Effector CD8-positive, alpha-beta T cell (primary cell): ENCODE measurements around the gene WDR19.
"Not testable (repeated sequence)": the region's sequence is repeated elsewhere in the genome, so short reads cannot be mapped to it uniquely, and the experiment has no call there.

Experiments
- DNase-seq: peaks from one replicate; lab custom pipeline; 2025; lab: John Stamatoyannopoulos, UW
- total RNA-seq, 4 experiments: gene quantifications; one replicate each; lab custom pipeline; 2026; lab: John Stamatoyannopoulos, UW

WDR19 gene
- total RNA-seq: 28.7 to 99.2 (median 52.6) reads per million in 4 experiments

GRCh38 chr4:39181905-39182638 is at the start of gene WDR19:
TSS of gene WDR19 (plus strand) at chr4:39182529. CDS start at chr4:39182558, 29 bp downstream.
- peak; percentile 98 for DNase-seq

- no peak for DNase-seq
These were observed 48.7 kb upstream of the WDR19 start for GRCh38 chr4:39133623-39134022.

GRCh38 chr4:39134683-39135306 is 47.5 kb upstream of the WDR19 start:
- no peak for DNase-seq

GRCh38 chr4:39138227-39138626 is 44.1 kb upstream of the WDR19 start:
- not testable (repeated sequence) for DNase-seq

- no peak for DNase-seq
These were observed 36.1 kb upstream of the WDR19 start for GRCh38 chr4:39146211-39146610.

- no peak for DNase-seq
These were observed 28.3 kb upstream of the WDR19 start for GRCh38 chr4:39154009-39154408.

GRCh38 chr4:39157520-39157919 is 24.8 kb upstream of the WDR19 start:
- DNase-seq: no peak

- no peak for DNase-seq
These were observed 16.2 kb upstream of the WDR19 start for GRCh38 chr4:39166177-39166576.

- DNase-seq: no peak
These were observed 15.7 kb upstream of the WDR19 start for GRCh38 chr4:39166669-39167068.

- DNase-seq: no peak
These were observed 12.9 kb upstream of the WDR19 start for GRCh38 chr4:39169426-39169825.

GRCh38 chr4:39170301-39170700 is 12.0 kb upstream of the WDR19 start:
- no peak for DNase-seq

GRCh38 chr4:39178706-39179105 is 3.6 kb upstream of the WDR19 start:
- no peak for DNase-seq

- no peak for DNase-seq
These were observed 2.6 kb upstream of the WDR19 start for GRCh38 chr4:39179681-39180080.

GRCh38 chr4:39180629-39181028 is 1.7 kb upstream of the WDR19 start:
- not testable (repeated sequence) for DNase-seq

- DNase-seq: no peak
These were observed 817 bp upstream of the WDR19 start for GRCh38 chr4:39181520-39181904.

- no peak for DNase-seq
These were observed 19.6 kb downstream of the WDR19 start for GRCh38 chr4:39201963-39202362.

- DNase-seq: no peak
These were observed 22.2 kb downstream of the WDR19 start for GRCh38 chr4:39204543-39204942.

GRCh38 chr4:39205000-39205399 is 22.7 kb downstream of the WDR19 start:
- DNase-seq: no peak

GRCh38 chr4:39205476-39205875 is 23.1 kb downstream of the WDR19 start:
- DNase-seq: no peak

- DNase-seq: no peak
These were observed 45.6 kb downstream of the WDR19 start for GRCh38 chr4:39227906-39228305.

- no peak for DNase-seq
These were observed 46.0 kb downstream of the WDR19 start for GRCh38 chr4:39228377-39228776.

GRCh38 chr4:39230462-39230861 is 48.1 kb downstream of the WDR19 start:
- no peak for DNase-seq

- DNase-seq: no peak
These were observed 49.3 kb downstream of the WDR19 start for GRCh38 chr4:39231660-39232059.

GRCh38 chr4:39232100-39232499 is 49.8 kb downstream of the WDR19 start:
- no peak for DNase-seq
